Nephron (organoid): ENCODE data around the gene BLOC1S6.

Source experiments
- H3K27ac Mint-ChIP-seq, 3 experiments: 2 replicates each; pipeline ENCODE4 v1.8.0; 2020; ENCODE audit warnings: mixed read lengths in 3 of 3, mild to moderate bottlenecking in 2 of 3, moderate library complexity in 1 of 3
- H3K27me3 Mint-ChIP-seq: 2 replicates; pipeline ENCODE4 v1.8.0; 2021; ENCODE audit warnings: low read depth, mild to moderate bottlenecking, moderate library complexity, mixed read lengths
- H3K36me3 Mint-ChIP-seq: 2 replicates; pipeline ENCODE4 v1.8.0; 2020; ENCODE audit warnings: low read depth, mixed read lengths
- H3K4me1 Mint-ChIP-seq: 2 replicates; pipeline ENCODE4 v1.8.0; 2020; ENCODE audit warnings: mixed read lengths
- H3K4me3 Mint-ChIP-seq, 3 experiments: 2 replicates each; pipeline ENCODE4 v1.8.0; 2020; ENCODE audit warnings: mild to moderate bottlenecking in 3 of 3, mixed read lengths in 3 of 3, moderate library complexity in 2 of 3
- H3K9me3 Mint-ChIP-seq: 2 replicates; pipeline ENCODE4 v1.8.0; 2020; ENCODE audit warnings: mixed read lengths
- TF ChIP-seq, protein P1 (sequence below), 3 experiments: fragments of 200-600 bp; sonication (generic); IDR thresholded peaks; one replicate each; pipeline ENCODE4 v1.5.0; 2021; ENCODE audit warnings: antibody characterized with exemption in 3 of 3; ENCODE audit not compliant: unreplicated experiment in 3 of 3

Gene BLOC1S6

DNA sequence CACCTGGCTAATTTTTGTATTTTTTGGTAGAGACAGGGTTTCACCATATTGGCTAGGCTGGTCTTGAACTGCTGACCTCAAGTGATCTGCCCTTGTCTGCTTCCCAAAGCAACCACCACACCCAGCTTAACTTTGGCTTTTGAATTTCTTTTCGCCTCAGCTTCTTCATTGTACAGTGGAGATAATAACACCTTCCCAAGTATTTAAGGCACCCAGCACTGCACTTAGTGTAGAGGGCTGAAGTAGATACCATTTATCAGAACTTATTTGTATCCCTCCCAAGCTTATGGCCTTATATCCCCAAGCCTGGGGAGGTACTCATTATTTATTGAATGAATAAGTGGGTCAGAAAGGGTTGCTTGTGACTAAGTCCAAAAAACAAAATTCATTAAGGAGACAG, 50.0 kb downstream of the BLOC1S6 start:
- Mint-ChIP-seq H3K36me3 (no peaks in the 10 kb centered on the region), H3K4me3 (peak overlapping the region; percentile 61 to 80 (median 78)), H3K27me3 (peaks cover 48% of the 10 kb centered on the region), H3K4me1 (peaks cover 35% of the 10 kb centered on the region), H3K27ac (peak overlapping the region; percentile 95 to 98 (median 97)), H3K9me3 (no peaks in the 10 kb centered on the region)
- TF ChIP-seq, protein P1, sequence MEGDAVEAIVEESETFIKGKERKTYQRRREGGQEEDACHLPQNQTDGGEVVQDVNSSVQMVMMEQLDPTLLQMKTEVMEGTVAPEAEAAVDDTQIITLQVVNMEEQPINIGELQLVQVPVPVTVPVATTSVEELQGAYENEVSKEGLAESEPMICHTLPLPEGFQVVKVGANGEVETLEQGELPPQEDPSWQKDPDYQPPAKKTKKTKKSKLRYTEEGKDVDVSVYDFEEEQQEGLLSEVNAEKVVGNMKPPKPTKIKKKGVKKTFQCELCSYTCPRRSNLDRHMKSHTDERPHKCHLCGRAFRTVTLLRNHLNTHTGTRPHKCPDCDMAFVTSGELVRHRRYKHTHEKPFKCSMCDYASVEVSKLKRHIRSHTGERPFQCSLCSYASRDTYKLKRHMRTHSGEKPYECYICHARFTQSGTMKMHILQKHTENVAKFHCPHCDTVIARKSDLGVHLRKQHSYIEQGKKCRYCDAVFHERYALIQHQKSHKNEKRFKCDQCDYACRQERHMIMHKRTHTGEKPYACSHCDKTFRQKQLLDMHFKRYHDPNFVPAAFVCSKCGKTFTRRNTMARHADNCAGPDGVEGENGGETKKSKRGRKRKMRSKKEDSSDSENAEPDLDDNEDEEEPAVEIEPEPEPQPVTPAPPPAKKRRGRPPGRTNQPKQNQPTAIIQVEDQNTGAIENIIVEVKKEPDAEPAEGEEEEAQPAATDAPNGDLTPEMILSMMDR (IDR thresholded peaks at IDR 0.05; ENCODE audit: unreplicated experiment in 3 of 3) = no peak

DNA sequence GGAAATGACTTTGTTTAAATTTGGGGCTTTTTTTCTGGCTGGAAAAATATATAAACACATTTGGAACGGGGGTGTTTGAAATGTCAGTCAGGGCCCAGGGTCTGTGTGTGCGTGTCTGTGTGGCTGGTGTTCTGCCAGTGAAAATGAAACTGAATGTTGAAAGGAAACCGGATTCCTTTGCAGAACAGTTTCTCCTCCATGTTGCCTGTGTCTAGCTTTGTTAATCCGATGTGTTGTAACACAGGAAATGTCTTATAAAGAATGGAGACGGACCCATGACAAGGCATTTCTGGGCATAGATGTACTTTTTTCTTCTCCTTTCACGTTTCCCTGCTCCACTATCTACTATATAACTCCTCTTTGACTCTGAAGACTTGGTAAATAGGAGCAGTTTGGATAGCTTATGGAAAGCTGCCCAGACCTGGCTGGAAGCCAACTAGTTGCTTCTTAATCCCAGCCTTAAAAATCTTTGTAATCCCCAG, 50.4 kb downstream of the BLOC1S6 start:
- peaks cover 48% of the 10 kb centered on the region for H3K27me3 Mint-ChIP-seq
- peak overlapping the region; percentile 61 to 80 (median 78) for H3K4me3 Mint-ChIP-seq
- TF ChIP-seq, protein P1 (IDR thresholded peaks at IDR 0.05; ENCODE audit: unreplicated experiment in 3 of 3) = no peak
- no peaks in the 10 kb centered on the region for H3K36me3 Mint-ChIP-seq
- H3K27ac Mint-ChIP-seq = peak overlapping the region; percentile 95 to 98 (median 97)
- peaks cover 38% of the 10 kb centered on the region for H3K4me1 Mint-ChIP-seq
- H3K9me3 Mint-ChIP-seq = no peaks in the 10 kb centered on the region

DNA sequence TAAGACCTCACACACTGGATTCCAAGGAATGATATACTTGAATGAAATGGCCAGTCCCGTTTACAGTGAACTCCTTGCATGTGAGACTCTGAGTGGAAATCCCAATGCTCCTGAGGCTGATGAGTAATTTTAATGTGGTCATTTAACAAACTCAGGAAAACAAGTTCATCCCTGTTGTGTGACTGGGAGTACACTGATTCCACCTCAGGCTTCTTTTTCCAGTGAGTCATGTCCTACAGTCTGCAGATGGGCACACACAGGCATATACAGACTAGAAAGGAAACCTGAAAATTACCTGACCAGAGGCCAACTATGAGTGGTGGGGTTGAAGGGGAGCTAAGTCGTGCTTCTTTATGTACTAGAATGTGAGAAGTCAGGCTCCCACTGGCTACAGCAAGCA, 53.4 kb downstream of the BLOC1S6 start:
- peak overlapping the region; percentile 43 to 100 (median 58) for H3K27ac Mint-ChIP-seq
- H3K27me3 Mint-ChIP-seq = peaks cover 44% of the 10 kb centered on the region
- peaks cover 41% of the 10 kb centered on the region for H3K4me1 Mint-ChIP-seq
- H3K9me3 Mint-ChIP-seq = no peaks in the 10 kb centered on the region
- H3K36me3 Mint-ChIP-seq = no peaks in the 10 kb centered on the region
- H3K4me3 Mint-ChIP-seq = no peak overlapping the region
- TF ChIP-seq, protein P1 (IDR thresholded peaks at IDR 0.05; ENCODE audit: unreplicated experiment in 3 of 3) = no peak

DNA sequence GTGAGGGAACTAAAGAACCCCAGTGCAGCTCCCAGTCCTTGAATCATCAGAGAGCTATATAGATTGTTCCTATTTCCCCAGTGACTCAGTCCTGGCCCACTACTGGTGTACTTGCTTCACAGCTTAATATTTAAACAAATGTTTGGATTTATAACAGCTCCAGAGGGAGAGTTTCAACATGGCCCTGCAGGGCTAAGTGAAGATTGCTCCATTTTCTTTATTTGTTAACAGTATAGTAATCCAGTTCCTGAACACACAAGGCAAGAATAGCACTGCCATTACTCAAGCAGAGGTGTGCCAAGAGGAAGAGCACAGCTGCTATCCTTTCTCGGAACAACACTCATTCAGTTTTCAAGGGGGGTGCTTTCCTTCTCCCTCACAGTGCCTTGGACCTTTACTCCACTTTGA, 54.2 kb downstream of the BLOC1S6 start:
- H3K36me3 Mint-ChIP-seq = no peaks in the 10 kb centered on the region

DNA sequence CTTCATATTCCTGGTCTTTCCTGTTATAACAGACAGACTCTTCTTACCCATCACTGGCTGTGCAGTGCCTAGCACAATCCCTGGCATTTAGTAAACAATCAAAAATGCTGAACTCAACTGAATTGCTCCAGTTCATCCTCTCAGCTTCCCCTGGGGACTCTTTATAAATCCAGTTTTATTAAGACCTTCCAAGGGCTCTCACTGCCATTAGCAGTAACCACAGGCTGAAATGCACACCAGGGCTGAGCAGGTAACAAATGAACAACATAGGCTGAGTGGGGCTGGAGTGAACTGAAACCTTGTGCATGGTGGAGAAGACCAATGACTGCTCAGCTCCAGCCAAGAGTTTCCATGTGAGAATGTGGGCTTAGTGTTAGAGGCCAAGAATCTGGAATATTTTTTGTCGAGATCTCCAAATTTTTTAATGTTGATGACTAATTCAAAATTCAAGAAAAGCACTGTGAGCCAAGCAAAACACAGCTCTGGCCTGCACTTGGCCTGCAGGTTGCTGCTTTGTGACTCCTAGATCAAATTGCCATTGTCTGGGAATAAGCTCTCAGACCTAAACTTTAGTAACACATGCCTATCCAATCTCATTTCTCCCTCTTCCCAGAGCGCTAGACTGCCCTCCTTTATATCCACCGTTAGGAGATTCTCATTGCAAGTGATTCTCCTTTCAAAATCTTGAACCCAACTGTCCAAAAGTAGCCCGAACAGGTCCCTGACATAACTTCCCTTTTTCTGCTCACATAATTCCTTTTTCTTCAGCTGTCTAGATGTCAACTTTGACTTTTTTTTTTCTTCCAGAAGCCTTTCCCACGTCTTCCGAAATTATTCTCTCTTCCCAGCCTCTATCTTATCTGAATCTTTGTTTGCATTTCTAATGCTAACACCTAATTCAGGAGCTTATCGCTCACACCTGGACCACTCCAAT, 55.1 kb downstream of the BLOC1S6 start:
- Mint-ChIP-seq H3K9me3 (no peaks in the 10 kb centered on the region), H3K4me1 (peaks cover 44% of the 10 kb centered on the region), H3K36me3 (no peaks in the 10 kb centered on the region), H3K27me3 (peaks cover 36% of the 10 kb centered on the region), H3K4me3 (no peak overlapping the region), H3K27ac (peak overlapping the region; percentile 43 to 100 (median 58))
- TF ChIP-seq, protein P1 (IDR thresholded peaks at IDR 0.05; ENCODE audit: unreplicated experiment in 3 of 3) = no peak

More for the DNA sequence above, 54.2 kb downstream of the BLOC1S6 start:
- Mint-ChIP-seq H3K27ac (peak overlapping the region; percentile 43 to 100 (median 58)), H3K4me3 (no peak overlapping the region), H3K4me1 (peaks cover 45% of the 10 kb centered on the region), H3K9me3 (no peaks in the 10 kb centered on the region), H3K27me3 (peaks cover 42% of the 10 kb centered on the region)
- TF ChIP-seq, protein P1 (IDR thresholded peaks at IDR 0.05; ENCODE audit: unreplicated experiment in 3 of 3) = no peak
